Activated CD8-positive, alpha-beta memory T cell treated with anti-CD3 and anti-CD28 coated beads, Interleukin-2, amount 50 U/mL, for 1 hour (primary cell): ENCODE measurements around the gene HERC2.

Experiments
- DNase-seq: peaks from one replicate; pipeline ENCODE4 v3.0.0-alpha.2; 2020; ENCODE audit errors: extremely low read depth

Gene HERC2

DNA sequence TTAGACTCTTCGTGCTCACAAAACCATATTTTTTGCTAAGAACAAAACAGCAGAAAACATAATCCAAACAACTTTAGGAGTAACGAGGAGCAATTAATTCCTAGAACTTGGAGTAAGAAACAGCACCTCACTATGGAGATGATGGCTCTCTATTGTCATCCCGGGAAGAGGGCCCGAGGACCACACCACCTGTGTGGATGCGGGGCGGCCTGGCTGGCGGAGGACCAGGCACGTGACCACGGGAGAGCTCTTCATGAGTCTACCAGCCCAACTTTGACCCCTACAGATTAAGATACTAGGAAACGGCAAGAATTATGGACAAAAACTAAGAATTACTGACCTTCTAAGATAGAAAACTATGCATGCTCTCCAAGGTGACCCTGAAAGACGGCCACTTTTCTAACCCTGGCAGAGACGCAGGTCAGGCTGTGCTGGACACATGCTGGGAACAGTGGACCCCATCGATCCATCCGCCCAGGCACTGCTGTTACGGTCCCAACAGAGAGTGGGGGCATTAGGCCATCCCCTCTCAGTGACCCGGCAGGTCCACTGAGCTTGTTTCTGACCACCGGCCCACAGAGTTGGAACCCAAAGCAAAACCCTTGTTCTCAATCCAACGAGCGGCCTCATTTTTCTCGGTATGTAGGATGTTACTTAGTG lies 209.7 kb downstream of the HERC2 start:
- no peak for DNase-seq

DNA sequence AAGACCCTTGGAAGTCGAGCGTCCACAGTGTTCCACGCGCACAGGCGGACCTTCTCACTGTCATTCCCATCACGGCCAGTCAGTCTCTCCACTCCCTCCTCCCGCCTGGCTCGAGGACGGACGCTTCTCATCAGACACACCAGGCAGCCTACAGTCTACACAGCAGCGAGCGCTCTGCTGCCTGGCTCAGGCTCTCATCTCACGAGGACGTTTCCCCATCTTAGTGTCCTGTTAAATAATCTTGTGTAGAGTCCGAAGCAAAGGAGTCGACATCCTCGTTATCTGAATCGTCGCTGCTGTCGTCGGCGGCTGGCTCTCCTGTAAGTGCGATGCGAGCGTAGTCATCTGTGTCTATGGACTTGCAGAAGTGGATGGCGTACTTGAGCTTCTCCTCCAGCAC lies 210.4 kb downstream of the HERC2 start:
- no peak for DNase-seq

DNA sequence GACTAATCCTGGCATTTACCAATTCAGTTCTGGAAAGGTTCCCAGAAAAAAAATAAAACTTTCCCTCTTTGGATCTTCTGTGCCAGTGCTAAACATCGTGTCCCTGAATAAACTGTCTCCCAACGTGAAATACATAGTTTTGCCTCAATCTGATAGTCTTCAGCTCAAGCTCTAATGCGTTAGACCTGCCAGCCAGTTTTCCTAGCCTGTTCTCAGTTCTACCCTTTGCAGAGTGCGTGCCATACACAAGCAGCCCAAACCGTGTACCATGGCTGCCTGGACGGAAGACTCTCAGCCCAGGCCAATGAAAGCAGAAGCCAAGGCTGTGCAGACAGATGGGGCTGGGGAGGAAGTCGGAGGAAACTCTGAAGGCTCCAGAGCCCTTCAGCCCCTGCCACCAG lies 211.5 kb downstream of the HERC2 start:
- DNase-seq = no peak

DNA sequence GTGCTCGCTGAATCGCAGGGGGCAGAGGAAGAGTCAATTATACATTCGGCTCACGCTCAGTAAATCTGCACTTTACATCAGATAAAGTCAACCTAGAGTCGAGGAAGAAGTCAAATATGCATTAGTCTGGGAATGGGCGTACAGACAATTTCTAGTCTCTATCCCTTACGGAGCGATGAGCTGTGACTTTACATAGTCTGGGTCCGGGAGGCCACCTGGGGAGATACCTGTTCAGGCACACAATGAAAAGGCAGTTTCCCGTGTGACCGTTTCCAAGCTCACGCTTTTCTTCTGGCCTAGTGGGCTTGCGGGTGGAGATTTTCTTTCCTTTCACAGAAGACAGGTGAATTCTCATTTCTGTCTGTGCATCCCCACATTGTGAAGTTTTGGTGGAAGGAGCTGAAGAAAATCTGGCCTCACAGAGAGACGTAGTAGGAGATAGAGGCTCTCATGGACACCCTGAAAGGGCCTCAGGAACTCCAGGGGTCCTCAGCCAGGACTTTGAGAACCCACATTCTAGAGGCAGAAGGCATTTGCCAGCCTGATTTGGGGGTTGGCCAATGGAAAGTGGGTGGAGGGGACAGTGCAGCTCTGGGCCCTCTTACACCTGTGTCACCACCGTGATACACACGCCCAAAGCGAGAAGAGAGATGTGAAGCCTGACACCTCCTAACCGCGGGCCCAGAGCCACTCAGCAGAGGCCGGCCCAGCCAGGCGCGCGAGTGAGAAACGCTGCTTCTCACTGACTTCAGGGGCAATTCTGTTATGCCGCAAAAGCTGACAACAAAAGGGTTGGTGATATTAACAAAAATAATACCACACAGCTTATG lies 212.1 kb downstream of the HERC2 start:
- no peak for DNase-seq

DNA sequence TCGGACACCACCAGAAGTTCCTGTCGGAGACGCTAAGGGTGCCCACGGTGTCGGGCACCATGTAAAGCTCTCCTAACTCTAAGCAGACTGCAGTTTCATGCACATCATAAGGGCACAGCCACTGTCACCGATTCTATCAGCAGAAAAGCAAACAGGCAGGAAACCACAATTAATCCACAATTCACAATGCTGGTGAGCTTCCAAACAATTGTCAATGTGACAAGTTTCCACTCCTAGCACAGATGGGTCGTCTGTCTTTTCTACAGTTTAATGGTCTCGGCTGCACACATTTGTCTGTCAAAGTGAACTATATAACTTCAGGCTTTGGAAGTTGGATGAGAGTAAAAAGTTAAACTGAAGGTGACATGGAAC lies 214.1 kb downstream of the HERC2 start:
- no peak for DNase-seq

DNA sequence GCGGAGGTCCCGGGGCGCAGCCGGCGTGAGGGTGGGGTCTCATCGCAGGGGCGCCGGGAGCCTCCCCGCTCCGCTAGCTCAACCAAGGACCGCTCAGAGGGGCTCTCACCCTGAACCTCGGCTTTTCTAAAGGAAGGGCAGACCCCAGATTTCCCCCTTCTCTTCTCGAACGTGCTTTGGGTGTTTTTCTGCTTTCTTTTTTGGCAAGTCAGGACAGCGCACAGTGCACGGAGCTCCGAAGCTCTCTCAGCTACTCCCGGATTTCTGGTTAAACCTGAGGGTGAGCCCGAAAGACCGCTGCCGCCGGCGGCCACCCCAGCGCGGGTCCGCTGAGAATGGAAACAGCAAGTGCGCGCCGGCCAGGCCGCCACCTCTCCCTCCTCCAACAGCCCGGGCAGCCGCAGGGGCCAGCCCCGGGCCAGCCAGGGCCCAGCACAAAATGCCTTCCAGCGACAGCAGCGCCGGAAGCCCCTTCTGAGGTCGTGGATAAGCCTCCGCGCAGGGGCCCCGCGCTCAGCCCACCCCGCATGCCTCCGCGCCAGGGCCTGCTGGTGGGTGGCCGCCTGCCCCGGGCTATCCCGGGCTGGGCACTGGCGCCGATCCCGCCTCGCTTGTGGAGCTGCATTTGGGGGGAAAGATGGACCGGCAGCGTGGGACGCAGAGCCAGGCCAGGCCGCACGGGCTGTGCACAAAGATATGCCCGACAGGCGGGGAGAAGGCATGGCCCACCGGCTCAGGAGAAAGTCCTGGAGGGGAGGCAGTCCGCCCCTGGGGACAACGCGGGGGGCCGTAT lies 214.7 kb downstream of the HERC2 start:
- no peak for DNase-seq

DNA sequence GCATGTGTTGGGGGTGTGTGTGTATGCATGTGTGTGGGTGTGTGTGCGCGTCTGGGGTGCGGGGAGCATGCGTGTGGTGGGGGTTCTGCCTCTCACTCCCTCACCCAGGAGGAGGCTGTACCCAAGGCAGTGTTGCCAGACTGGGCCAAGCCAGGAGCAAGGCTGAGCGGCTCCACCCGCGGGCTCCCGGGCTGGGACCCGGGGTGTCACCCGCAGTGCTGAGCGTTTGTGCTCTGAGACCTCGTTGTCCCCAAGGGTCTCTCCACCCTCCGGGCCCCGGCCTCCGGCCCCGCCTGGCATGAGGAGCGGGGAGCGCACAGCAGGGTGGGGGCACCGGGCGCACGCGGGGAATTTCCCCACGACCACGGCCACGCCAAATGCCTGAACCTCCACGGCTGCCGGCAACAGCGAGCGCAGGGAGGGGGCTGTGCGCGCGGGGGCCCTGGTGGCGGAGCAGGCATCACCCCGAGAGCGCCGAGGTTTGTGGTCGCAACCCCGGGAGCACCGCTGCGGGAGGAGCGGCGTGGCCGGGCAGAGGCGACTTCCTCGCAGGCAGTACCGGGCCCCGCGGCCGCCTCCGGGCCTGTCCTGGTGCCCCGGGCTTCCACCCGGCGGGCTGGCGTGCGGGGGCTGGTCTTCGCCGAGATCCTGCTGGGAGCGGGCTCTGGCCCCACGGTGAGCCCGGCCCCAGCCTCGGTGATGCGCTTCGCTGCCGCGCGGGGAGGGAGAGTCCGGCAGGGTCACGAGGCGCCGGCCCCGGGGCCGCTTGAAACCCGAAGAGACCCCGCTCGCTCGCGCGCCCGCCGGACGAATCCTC lies 215.5 kb downstream of the HERC2 start:
- no peak for DNase-seq

DNA sequence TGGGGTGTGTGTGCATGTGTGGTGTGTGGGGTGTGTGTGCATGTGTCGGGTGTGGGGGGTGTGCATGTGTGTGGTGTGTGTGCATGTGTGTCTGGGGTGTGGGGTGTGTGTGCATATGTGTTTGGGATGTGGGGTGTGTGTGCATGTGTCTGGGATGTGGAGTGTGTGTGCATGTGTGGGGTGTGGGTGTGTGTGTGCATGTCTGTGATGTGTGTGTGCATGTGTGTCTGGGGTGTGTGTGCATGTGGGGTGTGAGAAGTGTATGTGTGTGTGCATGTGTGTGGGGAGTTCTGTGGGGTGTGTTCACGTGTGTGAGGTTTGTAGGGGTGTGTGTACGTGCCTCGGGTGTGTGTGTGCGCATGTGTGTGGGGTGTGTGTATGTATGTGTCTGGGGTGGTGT lies 216.2 kb downstream of the HERC2 start:
- no peak for DNase-seq

DNA sequence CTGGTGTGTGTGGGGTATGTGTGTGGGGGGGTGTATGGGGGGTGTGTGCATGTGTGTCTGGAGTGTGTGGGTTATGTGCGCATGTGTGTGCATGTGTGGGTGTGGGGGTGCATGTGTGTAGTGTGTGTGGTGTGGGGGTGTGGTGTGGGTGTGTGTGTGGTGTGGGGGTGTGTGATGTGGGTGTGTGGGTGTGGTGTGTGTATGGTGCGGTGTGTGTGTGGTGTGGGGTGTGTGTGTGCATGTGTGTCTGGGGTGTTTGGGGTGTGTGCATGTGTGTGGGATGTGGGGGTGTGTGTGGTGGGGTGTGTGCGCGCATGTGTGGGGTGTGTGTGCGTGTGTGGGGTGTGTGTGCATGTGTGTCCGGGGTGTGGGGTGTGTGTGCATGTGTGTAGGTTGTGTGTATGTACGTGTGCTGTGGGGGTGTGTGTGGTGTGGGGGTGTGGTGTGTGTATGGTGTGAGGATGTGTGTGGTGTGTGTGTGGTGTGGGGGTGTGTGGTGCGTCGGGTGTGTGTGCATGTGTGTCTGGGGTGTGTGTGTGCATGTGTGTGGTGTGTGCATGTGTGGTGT lies 216.7 kb downstream of the HERC2 start:
- no peak for DNase-seq

DNA sequence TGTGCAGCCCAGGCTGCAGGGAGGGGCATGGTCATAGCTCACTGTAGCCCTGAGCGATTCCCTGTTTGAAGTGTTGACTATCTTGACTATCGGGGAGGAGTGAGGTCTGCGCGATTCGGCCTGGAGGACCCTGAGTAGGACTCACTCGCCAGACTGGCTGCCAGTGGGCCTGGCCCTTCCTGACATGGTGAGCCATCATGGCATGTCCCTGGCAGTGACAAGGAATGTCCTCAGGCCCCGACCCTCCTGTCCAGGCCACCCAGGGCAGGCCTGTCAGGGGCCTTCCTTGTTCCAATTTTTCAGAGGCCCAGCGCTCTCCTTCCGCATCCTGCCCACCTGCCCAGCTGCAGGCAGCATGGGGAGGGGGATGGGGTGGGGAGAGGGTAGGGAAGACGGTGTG lies 217.7 kb downstream of the HERC2 start:
- DNase-seq = no peak

DNA sequence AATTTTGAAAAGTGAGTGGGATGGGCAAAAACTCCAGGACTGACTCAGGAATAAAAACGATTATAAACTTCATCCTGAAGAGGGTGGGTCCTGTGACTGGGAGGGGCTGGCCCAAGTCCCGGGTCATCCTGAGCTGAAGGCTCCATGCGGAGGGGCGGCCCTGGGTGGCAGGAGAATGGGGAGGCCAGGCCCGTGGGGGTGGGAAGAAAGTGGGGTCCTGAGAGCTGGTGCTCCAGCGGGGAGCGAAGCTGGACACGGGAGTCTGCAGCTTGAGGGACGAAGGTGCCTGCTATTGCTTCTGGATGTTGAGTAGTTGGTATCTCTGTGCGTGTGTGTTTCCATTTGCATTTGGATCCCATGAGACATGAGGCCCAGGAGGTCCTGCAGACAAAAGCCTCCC lies 218.1 kb downstream of the HERC2 start:
- DNase-seq = no peak

DNA sequence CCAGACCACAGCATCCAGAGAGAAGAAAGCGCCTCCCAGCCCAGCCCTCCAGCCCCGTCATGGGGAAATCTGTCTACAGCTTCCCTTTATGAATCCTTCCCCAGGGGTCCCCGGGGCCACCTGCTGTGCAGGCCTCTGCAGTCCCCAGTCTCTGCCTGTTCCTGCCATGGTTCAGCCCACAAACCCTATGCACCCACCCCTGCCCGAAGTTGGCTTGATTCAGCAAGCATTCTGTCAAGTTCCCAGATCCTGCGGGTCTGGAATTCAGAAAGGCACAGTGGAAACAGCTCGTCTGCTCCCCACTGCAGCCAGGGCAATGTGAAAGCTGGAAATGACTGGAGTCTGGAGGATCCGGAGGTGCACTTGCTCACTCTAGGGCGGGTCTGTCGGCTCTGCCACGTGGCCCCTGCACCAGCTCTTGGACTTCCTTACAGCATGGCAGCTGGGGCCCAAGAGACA lies 220.0 kb downstream of the HERC2 start:
- no peak for DNase-seq

DNA sequence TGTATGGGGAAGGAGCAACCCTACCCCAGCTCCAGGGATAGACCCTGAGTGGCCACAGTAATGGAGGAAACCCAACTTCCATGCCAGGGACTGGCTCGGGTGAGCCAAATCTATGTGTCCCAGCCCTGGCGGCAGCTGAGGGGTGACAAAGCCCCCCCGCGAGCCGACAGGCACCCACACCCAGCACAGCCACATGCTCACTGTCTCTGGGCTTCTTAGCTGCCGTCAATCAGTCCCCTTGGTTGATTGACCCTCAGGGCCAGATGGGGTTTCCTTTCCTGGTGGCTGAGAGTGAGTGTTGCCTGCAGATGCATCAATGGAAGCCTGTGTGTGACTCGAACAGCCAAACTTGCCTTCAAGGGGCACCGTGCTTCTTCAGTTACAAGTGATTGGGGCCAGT lies 220.8 kb downstream of the HERC2 start:
- no peak for DNase-seq

DNA sequence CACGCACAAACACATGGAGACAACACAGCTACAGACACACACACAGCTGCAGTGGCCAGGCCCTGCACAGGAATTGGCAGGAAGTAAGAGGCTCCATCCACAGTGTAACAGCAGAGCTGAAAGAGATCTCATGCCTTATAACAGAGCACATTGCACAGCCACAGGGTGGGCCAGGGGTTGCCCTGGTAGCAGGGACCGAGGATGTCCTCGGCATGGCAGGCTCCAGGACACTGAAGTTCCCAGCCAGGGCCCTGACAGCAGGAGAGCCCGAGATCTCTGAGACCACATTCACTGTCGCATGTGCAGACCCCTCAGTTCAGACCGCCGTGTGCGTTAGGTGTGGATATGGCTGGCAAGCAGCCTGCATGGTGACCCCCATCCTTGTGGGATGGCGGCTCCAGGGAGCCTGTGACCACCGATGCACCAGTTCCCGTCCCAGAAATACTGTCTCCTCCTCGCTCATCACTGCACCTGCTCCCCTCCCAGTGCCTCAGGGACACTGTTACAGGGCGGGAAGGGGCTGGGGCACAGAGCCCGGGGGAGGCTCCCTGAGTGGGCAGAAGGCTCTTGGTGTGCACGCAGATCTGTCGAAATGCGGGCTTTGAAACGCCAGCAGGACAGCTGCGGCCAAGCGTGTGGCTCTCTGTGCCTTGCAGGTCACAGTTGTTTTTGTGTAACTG lies 221.3 kb downstream of the HERC2 start:
- no peak for DNase-seq

DNA sequence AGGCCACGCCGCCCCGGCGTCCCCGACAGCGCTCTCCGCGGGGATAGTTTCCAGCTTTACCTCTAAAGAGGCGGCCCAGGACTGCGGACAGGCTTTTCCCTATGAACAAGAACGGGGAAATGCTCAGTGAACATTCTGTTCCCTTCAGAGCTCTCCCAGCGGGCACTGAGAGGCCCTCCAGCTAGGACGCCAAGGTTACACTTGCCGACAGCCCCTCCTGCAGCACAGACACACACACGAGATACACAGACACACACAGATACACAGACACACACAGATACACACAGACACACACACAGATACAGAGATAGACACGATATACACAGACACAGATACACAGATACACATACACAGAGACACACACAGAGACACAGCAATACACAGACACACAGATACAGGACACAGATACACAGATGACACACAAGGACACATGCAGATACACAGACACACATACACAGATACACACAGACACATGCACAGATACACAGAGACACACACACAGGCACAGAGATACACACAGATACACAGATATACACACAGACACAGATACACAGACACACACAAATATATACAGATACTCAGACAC lies 222.3 kb downstream of the HERC2 start:
- DNase-seq = no peak

DNA sequence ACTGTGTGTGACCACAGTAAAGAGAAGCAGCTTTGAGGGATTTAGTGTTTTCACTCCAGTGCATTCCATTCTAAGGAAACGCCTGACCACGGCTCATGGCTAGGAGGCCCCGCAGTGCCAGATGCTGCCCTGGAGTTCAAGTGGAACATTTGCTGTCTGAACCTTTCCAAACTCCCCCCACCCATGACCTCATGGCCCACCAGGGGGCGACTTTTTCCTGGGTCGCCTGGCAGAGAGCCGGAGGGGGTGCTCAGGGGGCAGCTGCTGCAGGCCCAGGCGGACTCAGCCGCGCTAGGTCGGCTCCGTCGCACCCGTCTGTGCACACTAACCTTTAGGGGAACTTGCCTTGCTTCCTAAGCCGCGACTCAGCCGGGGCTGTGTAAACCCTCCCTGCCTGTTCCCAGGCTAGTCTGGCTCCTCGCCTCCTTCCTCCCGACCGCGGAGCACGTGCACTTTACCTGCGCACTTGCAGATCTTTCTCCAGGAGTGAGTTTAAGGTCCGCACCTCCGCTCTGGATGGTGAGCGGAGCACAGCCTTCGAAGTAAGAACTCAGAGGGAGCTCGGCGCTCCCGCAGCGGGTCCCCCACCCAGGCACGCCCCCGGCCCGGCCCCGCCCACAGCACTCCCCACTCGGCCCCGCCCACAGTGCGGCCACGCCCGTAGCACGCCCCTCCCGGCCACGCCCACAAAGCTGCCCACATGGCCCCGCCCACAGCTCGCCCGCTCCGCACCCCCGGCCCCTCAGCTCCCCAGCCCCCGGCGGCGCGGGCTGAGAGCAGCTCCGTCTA lies 223.0 kb downstream of the HERC2 start, which contains the start of gene OCA2:
Gene OCA2 (minus strand): TSS at position 550 of the 789 bp plus-strand sequence. CDS start 17,441 bp downstream, outside the sequence.
- no peak for DNase-seq

DNA sequence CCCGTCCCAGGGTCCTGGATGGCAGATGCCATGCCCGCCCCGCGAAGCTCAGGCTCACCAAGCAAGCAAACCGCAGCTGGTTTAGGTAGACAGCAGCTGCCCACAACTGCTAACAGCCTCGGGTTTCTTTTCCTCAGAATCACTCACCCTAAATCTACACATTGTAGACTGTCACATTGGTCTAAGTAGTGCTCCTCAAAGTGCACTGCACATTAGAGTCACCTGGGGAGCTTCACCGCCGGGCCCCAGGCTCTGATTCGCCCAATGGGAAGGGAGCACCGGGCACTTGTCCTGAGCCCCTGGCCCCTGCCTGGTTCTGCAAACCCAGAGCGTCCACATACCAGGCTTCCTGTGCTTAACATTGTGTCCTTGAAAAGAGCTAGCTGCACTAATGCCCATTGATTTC lies 223.6 kb downstream of the HERC2 start:
- no peak for DNase-seq

DNA sequence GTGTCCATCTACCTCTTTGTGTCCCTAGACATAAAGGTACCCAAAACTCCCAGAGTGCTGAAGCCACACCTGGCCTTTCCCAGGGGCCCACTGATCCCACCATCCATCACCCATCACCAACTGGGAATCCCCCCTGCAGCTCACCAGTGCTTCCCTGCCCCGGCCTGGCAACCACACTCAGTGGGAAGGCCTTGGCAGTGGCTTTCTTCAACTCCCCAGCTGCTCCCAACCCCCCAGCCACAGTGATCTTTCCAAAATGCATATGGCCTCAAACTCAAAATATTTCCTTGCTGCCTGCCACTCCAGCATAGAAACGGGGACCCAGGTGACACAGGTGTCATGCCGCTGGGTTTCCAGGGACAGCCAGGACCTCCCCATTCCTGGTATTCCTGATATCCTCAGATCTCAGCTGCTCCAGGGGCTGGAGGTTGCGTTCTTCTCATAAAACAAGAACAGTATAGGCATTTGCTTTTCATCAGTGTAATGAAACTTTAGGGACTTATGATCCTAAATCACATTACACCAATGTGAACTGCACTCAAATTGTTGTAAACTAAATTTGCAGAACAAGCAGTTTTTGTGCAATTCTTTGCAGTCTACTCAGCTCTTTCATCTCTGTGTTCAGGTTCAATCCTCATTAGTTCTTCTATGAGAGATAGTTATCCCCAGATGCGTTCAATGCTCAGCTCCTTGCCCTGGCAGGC lies 224.2 kb downstream of the HERC2 start:
- DNase-seq = no peak
